ENCODE measurements around the gene LUZP1.

Gene LUZP1

DNA sequence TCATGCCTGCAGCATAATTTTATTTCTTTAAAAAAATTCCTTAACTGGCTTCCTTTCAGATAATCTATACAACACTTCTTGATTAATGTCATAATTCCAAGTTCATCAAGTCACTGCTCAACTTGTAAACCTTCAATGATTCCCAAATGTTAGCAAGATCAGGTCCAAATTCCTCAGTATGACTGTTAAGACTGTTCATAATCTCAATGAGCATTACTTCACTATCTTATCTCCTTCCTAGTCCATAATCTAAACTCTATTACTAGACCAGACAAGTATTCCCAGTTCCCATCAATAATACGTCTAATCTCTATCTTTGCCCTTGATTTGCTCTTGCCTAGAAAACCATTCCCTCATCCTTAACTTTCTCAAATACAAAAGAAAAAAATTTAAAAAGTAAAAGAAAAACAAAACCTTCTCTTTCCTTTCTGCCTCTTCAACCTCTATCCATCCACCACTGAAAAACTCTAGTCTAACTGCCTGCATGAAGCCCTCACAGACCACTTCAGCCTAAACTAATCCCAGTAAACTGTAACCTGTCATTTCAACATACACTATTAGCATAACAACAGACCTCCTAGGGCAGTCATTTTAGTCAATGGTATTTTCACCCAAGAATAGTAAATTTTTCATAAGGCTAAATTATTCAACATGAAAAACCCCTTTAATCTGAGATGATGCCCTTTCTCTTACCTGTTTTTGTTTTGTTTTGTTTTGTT is 15.5 kb downstream of the LUZP1 start:
- DNase-seq (ENCODE audit: low spot score): no peak

DNA sequence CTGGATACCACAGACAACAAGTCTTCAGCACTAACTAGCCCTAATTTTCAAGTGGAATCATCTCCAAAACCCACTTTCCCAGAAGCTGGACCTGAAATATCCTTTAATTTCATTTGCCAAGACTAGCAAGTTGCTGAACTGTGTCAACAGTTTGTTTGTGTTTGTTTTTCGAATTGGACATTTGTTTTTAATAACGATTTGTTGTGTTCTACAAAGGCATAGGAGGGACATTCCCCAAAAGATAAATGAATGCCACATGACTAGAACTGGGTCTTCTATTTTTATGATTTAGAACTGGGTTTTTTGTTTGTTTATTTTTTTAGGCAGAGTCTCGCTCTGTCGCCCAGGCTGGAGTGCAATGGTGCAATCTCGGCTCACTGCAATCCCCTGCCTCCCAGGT is 17.9 kb downstream of the LUZP1 start:
- DNase-seq (ENCODE audit: low spot score): no peak

DNA sequence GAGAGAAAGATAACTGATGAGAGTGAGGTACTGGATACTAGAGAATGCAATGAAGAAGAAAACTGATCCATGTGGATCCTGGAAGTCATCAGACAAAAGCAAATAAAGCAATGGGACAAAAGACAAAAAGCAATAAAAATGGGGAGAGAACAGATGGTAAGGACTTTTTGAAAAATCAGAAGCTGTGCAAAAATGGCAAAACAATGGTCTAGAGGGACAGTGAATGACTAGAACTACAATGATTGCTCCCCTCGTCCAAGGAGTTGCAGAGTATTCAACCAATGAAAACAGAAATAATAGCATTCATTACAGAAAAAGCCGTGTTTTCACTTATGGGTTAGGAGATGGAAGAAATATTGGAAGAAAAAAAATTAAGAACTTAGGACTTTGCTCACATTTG is 18.5 kb downstream of the LUZP1 start:
- no peak for DNase-seq (ENCODE audit: low spot score)

DNA sequence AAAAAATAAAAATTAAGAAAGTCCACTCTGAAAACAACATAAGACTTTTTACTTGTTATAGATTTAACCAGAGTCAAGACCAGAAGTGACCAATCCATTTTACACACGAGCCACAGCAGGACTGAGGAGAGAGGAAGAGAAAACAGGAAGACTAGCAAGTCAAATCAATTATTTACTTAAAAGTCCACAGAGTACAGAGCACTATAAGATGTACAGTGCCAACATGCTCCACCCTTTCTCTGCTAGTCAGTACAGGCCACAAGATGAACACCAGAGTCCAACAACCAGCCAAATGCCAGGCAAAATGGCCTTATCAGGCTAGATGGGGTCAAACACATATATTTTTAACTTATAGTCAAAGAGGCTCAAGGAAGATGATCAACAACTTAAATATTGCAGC is 19.5 kb downstream of the LUZP1 start:
- no peak for DNase-seq (ENCODE audit: low spot score)

DNA sequence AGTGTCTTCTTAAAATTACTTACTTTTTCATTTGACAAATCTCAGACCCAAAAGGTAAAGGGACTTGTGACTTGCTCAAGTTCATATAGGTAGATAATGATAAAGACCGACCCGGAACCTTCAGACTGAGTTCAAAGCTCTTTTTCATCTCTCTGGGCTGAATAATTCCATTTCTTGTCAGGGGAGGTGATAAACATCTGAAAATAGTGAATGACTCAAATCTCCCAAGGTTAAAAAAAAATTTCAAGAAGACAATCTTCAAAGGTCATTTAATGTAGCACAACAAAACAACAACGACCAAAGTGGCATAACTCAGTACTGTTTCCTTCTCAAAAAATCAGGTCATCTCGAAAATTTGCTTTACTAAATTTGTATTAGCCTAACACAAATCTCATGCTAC is 20.6 kb downstream of the LUZP1 start:
- no peak for DNase-seq (ENCODE audit: low spot score)

DNA sequence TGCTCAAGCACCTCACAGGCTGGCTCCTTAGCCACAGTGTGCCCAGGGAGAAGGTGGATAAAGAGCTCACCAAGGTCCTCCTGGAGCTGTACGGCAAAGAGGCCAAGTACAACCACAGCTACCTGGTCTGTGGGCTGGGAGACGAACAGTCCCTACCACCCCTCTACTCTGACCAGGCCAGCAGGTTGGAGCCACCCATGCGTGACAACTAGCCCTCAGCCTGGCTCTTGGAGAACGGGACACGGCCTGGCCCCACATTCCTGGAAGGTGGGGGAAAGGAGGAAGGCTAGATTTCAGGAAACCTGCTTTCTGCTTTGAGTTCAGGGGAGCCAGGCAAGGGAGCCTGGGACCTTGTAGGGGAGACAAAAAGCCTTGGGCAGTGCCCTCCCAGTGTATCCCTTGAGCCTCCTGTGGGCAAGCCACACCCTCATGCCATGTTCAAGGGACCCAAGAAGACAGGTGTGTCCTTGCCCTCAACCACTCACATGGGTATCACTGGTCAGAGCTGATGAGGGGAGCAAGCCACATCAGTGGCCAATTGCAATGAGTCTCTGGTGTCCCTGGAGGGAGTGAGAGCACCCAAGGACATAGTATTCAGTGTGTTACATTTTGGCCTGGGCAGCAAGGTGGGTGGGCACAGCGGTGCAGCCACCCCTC is 27.6 kb downstream of the LUZP1 start:
- DNase-seq (ENCODE audit: low spot score): no peak

DNA sequence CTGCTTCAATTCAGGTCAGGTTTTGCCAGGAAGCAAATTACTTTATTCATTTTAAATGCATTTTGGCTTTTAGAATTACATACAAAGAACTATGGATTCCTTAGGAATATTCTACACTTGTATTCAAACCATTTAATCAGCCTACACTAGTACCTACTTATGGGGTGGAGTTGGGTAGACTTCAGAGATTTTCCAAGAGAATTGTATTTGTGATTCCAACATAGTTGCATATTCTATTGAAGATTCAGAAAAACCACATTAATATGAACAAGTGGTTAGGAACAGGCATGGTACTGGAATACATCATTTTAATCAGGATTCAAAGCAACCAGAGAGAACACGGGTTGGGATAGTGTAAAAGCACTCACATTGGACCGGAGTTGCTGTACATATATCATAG is 33.4 kb downstream of the LUZP1 start:
- DNase-seq (ENCODE audit: low spot score): no peak

DNA sequence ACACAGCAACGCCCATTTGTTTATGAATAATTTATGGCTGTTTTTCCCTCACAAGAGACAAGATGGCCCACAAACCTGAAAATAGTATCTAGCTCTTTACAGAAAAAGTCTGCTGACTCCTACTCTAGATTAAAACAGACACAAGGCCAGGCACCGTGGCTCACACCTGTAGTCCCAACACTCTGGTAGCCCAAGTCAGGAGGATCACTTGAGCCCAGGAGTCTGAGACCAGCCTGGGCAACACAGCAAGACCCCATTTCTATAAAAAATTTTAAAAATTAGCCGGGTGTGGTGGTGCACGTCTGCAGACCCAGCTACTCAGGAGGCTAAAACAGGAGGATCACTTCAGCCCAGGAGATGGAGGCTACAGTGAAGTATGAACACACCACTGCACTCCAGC is 34.6 kb downstream of the LUZP1 start:
- no peak for DNase-seq (ENCODE audit: low spot score)

DNA sequence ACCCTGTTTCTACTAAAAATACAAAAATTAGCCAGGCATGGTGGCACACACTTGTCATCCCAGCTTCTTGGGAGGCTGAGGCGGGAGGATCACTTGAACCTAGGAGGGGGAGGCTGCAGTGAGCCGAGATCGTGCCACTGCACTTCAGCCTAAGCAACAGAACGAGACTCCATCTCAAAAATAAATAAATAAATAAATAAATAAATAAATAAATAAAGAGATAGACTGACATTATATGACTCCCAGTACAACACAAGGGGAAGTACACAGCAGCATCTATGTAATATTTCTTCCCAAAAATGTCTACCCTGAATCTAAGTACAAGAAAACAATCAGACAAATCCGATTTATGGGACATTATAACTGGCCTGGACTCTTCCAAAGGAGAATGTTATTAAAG is 35.1 kb downstream of the LUZP1 start:
- no peak for DNase-seq (ENCODE audit: low spot score)

DNA sequence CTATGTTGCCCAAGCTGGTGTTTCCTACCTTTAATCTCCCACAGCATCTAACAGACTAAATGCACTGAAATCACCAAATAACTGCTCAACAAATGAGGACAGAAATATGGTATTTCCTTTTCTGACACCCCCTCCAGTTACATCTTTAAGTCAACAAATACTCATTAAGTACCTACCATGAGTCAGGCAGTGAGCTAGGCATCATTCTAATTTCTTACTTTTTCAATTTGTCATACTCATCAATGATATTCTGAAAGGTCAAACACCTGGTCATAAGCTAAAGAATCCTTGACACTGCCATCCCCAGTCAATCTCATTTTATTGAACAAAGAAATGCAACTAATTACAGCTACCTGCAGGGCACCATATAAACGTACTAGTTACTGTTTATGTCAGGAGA is 36.6 kb downstream of the LUZP1 start:
- DNase-seq (ENCODE audit: low spot score): no peak

DNA sequence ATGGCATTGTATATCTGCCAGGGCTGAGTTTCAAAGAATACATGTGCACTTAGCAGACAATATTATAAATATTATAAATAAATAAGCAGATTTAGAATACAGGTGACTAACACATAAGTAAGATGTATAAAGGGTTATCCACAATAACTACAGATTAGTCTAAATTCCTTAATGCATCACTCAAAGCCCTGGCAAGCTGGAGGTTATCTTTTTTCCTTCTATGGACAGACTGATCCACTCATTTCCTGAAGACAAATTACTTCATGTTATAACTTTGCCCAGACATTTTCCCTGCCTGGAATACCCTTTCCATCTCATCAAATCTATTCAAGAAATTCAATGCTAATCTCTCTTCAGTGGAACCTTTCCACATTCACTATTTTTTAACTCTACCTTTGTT is 38.8 kb downstream of the LUZP1 start:
- no peak for DNase-seq (ENCODE audit: low spot score)

DNA sequence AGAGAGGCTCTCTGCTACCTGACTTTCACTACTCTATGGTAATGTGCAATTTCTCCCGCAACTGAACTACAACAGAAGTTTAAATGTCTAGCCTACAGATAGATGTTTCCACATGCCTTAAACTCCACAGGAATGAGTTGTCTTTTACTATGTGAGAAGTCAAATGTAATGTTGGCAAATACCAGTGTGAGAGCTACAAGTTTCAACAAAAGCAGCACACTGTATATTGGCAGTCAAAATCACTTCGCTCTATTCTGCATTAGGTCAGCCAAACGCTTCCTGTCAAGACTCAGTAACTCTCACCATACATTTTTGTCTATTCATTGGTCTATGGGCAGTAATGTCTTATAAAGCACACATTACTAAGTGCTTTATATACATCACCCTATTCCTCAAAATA is 41.9 kb downstream of the LUZP1 start:
- DNase-seq (ENCODE audit: low spot score): no peak

DNA sequence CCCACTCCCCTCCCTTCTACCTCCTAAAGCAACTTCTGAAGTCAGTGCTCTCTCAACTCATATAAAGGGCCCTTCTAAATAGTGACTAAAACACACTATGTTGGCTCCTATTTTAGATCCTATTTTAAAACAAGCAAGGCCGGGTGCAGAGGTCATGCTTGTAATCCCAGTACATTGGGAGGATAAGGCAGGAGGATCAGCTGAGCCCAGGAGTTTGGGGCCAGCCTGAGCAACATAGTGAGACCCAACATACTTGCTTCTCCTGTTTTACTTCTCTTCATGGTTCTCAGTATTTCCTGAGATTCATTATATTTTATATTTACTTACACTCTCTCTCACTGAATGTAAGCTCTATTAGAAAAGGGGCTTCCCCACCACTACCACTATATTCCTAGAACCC is 42.5 kb downstream of the LUZP1 start:
- no peak for DNase-seq (ENCODE audit: low spot score)

DNA sequence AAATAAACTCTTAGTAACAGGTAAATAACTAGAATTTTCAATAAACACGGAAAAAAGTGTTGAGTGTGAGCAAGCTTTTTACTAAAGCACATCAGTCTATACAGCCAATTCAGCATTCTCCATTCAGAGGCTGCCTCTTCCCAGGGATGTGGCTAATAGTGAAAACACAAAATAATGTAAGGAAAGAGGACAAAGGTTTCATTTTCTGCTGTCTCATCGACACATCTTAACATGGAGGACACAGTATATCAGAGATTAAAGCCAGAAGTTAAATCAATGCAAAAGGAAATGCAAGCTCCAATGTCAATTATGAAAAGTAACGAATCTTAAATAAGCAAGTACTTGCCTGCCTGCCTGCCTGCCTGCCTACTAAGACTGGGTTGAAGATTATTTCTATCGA is 43.2 kb downstream of the LUZP1 start:
- DNase-seq (ENCODE audit: low spot score): no peak

DNA sequence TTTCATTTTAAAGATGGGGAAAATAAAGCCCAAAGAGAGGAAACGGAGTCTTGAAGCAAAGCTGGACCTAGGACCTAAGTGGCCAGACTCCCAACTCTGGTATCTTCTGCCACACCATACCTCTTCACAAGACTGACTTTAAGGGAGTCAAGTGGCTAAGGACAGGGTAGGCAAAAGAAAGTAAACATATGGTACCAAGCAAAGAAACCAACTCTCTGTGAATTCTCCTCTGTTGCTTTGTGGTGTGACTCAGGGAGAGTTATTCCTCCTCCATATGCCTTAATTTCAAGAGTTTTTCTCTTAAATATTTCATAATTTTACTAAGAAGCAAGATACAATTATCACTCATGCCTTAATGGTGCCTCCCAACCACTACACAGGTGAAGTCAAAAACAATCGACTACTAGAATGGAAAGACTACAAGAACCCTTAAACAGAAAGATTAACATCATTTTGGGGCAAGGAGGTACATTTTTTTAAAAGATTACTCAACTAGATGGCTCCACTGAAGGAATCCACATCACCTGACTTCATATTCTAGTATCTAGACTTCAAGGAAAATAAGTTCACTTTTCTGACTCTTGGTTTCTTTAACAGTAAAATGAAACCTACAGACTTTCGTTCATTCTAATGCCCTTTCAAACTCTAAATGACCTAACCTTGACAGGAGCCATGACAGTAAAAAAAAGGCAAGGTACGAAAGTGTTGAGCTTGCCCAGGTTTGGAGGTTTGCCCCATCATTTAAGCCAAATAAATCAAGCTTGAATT is 44.2 kb downstream of the LUZP1 start:
- no peak for DNase-seq (ENCODE audit: low spot score)

DNA sequence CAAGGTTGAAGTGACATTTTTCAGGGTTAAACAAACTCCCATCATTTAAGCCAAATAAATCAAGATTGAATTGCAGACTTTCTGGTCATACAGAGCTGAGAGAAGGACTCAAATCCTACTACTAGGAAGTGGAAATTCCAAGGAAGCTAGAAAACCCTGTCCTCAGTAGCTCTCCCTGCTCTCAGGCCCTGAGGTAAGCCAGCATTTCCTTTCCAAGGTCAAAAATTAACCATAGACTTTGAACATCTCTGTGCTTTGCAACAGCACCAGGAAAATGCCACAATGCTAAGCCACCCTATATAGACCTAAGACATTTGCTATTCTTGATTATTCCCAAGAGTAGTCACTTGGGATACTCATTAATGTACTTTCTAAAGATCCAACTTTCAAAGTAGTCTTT is 45.1 kb downstream of the LUZP1 start:
- DNase-seq (ENCODE audit: low spot score): no peak

DNA sequence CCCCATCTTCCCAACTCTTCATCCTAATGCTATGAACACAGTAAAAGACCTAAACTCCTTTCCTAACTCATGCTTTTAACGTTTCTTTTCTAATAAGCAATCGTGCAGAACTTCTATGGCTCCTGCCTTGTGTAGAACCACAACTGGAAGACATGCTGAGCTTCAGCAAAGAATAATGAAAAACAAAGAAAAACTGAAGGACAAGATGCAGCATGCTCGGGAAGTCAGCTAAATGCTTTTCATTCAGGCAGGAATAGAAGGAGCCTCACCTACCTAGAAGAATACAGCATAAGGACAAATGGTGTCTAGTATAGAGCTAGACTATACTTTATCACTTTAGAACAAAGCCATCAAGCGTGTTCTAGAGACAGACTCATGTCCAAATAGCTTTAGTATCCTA is 45.9 kb downstream of the LUZP1 start:
- DNase-seq (ENCODE audit: low spot score): no peak

DNA sequence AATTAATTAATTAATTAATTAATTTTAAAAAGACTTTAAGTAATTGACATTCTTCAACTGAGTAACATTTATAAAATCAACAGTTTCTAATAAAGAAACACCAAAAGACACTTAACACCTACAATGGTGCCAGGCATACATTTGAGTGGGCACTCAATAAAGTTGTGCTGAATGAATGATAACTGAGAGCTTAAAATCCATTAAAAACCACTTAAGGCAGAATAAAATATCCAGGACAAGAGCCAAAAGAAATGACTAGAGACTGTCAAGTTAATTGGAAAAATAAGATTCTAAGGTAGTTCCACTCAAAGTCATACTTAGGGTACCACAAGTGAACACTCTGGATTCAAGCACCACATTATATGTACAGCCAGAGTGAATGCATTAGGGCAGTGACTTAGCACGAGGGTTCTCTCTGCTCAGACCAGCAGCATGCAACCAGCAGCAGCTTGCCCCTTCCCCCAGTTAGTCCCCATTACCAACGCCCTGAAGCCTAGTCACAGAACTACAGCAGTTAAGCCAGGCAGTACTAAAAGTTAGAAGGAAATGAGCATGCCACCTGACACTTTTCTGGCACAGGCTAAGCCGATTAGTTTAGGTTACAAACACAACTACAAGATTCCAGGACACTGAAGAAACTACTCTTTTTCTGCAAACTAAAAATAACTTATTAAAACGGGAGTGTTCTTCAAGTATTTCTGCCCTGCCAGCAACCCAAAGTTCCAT is 46.5 kb downstream of the LUZP1 start:
- no peak for DNase-seq (ENCODE audit: low spot score)

DNA sequence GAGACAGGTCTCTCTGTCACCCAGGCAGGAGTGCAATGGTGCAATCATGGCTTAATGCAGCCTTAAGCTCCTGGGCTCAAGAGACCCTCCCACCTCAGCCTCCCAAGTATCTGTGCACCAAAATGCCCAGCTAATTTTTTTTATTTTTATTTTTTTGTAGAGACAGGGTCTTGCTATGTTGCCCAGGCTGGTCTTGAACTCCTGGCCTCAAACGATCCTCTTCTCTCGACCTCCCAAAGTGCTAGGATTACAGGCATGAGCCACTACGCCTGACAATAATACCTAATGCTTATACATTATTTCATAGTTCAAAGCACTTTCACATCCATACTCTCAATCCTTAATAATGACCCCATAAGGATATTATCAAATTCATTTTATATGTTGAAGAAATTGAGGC is 48.3 kb downstream of the LUZP1 start:
- DNase-seq (ENCODE audit: low spot score): no peak

DNA sequence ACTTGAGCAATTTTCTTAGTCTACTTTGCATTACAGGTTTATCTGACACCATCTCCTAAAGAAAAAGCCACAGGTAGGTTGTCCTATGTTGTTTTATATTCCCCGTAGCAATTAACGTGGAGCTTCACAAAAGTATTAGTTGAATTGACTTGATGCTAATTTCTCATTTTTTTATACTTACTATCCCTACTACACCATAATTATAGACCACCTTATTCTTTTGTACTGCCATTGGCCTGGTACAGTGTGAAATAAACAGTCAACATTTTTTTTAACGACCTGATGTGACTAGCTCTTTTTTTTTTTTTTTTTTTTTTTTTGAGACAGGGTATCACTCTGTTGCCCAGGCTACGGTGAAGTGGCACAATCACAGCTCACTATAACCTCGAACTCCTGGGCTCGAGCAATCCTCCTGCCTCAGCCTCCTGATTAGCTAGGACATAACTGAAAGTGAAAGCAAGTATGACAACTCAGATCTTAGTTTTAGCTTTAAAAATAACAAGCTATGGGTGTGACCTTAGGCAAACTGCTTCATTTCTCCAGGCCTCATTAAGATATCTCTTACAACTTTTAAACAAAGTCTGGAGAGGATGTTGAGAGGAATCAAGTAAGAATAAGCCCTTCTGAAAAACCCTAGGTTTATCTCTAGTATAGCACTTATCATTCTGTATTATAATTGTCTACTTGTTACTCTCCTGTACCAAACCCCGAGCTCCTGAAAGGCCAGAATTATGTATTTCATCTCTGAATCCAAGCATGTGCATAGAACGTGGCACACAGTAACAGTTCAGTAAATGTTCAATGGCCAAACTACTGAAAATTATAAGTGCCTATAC is 49.5 kb downstream of the LUZP1 start:
- no peak for DNase-seq (ENCODE audit: low spot score)

DNA sequence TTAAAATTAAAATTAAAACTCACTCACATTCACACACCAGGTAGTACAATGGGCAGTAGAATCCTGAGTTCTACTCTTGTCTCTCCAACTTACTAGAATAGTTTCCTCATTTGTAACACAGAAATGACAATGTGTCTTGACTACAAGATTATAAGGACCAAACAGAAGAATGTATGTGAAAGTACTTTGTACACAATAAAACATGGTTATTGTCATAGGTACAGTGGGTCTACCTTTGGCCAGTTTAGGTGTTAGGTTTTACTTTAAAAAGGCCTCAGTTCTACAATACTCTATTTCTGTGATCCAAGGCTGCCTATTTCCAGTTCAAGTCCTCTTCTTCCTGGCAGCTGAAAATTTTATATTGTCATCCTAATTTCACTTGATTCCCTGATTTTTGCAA is 50.2 kb downstream of the LUZP1 start:
- DNase-seq (ENCODE audit: low spot score): no peak

All from left forelimb (tissue), 1 donor.